Keratinocyte (primary cell): ENCODE measurements around the gene THAP2. TPM values are rescaled to one million over a fixed set of nuclear protein-coding genes. Genes with fewer than 3 reads are reported as not detected.

Source experiments
- DNase-seq: peaks from one replicate; pipeline ENCODE4 v3.0.0-alpha.2; 2011; ENCODE audit warnings: low read depth, missing footprints, low spot score
- FAIRE-seq: peaks from 2 replicates; lab custom pipeline; 2011; peaks lifted over from hg19 to GRCh38; lab: Jason Lieb, UNC
- H2AFZ ChIP-seq: 2 replicates; pipeline ENCODE4 v1.6.0; 2012; ENCODE audit warnings: low read length, control low read depth, inconsistent platforms; ENCODE audit not compliant: control insufficient read depth
- H3K27ac ChIP-seq: 2 replicates; pipeline ENCODE4 v1.5.1; 2011; ENCODE audit warnings: low read length; ENCODE audit not compliant: control insufficient read depth, insufficient read depth
- H3K27me3 ChIP-seq: 3 replicates; pipeline ENCODE4 v1.6.0; 2011; ENCODE audit warnings: low read length; ENCODE audit not compliant: control insufficient read depth, insufficient read depth; ENCODE audit errors: extremely low read depth
- H3K36me3 ChIP-seq, 2 experiments: 2 replicates in 1 of 2; 3 replicates in 1 of 2; pipeline ENCODE4 v1.5.1; 2011; ENCODE audit warnings: low read length in 2 of 2, mild to moderate bottlenecking in 1 of 2; ENCODE audit not compliant: control insufficient read depth in 2 of 2, insufficient read depth in 2 of 2; ENCODE audit errors: extremely low read depth in 1 of 2
- H3K4me1 ChIP-seq: 3 replicates; pipeline ENCODE4 v1.5.1; 2011; ENCODE audit warnings: low read length; ENCODE audit not compliant: control insufficient read depth, insufficient read depth; ENCODE audit errors: extremely low read depth
- H3K4me2 ChIP-seq: 3 replicates; pipeline ENCODE4 v1.6.0; 2011; ENCODE audit warnings: low read depth, low read length; ENCODE audit not compliant: control insufficient read depth, insufficient read depth; ENCODE audit errors: extremely low read depth
- H3K4me3 ChIP-seq, 3 experiments: fragments of 200-600 bp in 1 of 3; sonication (generic) in 1 of 3; 2 replicates in 2 of 3; 3 replicates in 1 of 3; pipeline ENCODE4 v1.5.1; 2011 to 2016; ENCODE audit warnings: low read length in 3 of 3, mild to moderate bottlenecking in 3 of 3, control low read depth in 2 of 3, inconsistent platforms in 1 of 3, low read depth in 1 of 3, mixed read lengths in 1 of 3, mixed run types in 1 of 3, moderate library complexity in 1 of 3; ENCODE audit not compliant: control insufficient read depth in 2 of 3, insufficient read depth in 2 of 3; ENCODE audit errors: extremely low read depth in 1 of 3
- H3K79me2 ChIP-seq: 2 replicates; pipeline ENCODE4 v1.6.0; 2012; ENCODE audit warnings: low read length; ENCODE audit not compliant: control insufficient read depth, insufficient read depth
- H3K9ac ChIP-seq: 3 replicates; pipeline ENCODE4 v1.6.0; 2011; ENCODE audit warnings: low read length; ENCODE audit not compliant: control insufficient read depth, insufficient read depth; ENCODE audit errors: extremely low read depth
- H3K9me1 ChIP-seq: 3 replicates; pipeline ENCODE4 v1.6.0; 2011; ENCODE audit warnings: low read length; ENCODE audit not compliant: control insufficient read depth, insufficient read depth; ENCODE audit errors: extremely low read depth
- H3K9me3 ChIP-seq: 2 replicates; pipeline ENCODE4 v1.5.1; 2012; ENCODE audit warnings: low read depth, low read length; ENCODE audit not compliant: control insufficient read depth
- H4K20me1 ChIP-seq: 3 replicates; pipeline ENCODE4 v1.6.0; 2011; ENCODE audit warnings: low read length; ENCODE audit not compliant: control insufficient read depth, insufficient read depth; ENCODE audit errors: extremely low read depth
- CTCF ChIP-seq, 3 experiments: IDR thresholded peaks in 1 of 3; conservative IDR thresholded peaks in 1 of 3; optimal IDR thresholded peaks in 1 of 3; 2 replicates in 2 of 3; 3 replicates in 1 of 3; pipeline versions ENCODE3 to v1.5.1; 2011; ENCODE audit warnings: low read length in 3 of 3, mild to moderate bottlenecking in 3 of 3, moderate library complexity in 2 of 3, control low read depth in 1 of 3, inconsistent platforms in 1 of 3; ENCODE audit not compliant: insufficient read depth in 2 of 3; ENCODE audit errors: extremely low read depth in 1 of 3
- EZH2 ChIP-seq: IDR thresholded peaks from one replicate; pipeline ENCODE4 v1.6.1; 2012; ENCODE audit warnings: inconsistent platforms, mild to moderate bottlenecking, low read length, moderate library complexity
- dilution Hi-C: fragments of 300-500 bp; cut with MboI; formaldehyde crosslinking; loops from one replicate; pipeline ENCODE4 v1.7.0; 2020; ENCODE audit warnings: low sequenced_read_pairs; ENCODE audit not compliant: extremely low pct_ligation_motif_present
- polyA plus RNA-seq, 5 experiments: library from polyadenylated mRNA; depleted of rRNA in 3 of 5; stranded (reverse) in 3 of 5; stranded (forward) in 1 of 5; unstranded in 1 of 5; fragments of >200 nt; gene quantifications; 1 replicate in 1 of 5; 2 replicates in 3 of 5; 3 replicates in 1 of 5; pipeline versions ENCODE4 v1.2.1 to v1.2.3, GENCODE V29; 2011 to 2012; ENCODE audit warnings: missing spikeins in 2 of 5, low read depth in 1 of 5, low replicate concordance in 1 of 5

Gene THAP2
- polyA plus RNA-seq, 1 donor (not counting 4 experiments of a cell fraction or from before 2014, with no cell fraction given), result 4.4 TPM

GRCh38 chr12:71702590-71702989, 38.5 kb downstream of the THAP2 start:
- H3K27ac ChIP-seq, result peak overlapping the region; percentile 54
- TF ChIP-seq CTCF (optimal IDR thresholded peaks at IDR 0.05 in 1 of 3, IDR thresholded peaks at IDR 0.05 in 1 of 3, conservative IDR thresholded peaks at IDR 0.05 in 1 of 3; ENCODE audit: extremely low read depth in 1 of 3, insufficient read depth in 2 of 3, low read length in 3 of 3) (no peak), EZH2 (no peak)
- H3K79me2 ChIP-seq, result no peaks in the 10 kb centered on the region
- no peak for FAIRE-seq
- no peaks in the 10 kb centered on the region for H3K9me1 ChIP-seq
- no peak overlapping the region for H2AFZ ChIP-seq
- H3K36me3 ChIP-seq, result peaks cover 0 to 2% of the 10 kb centered on the region in 2 experiments
- H3K4me1 ChIP-seq, result peaks cover 11% of the 10 kb centered on the region
- H3K9me3 ChIP-seq, result no peaks in the 10 kb centered on the region
- H3K4me3 ChIP-seq, result no peak overlapping the region
- no peak overlapping the region for H3K9ac ChIP-seq
- H4K20me1 ChIP-seq, result no peaks in the 10 kb centered on the region
- no peak for DNase-seq
- no peak overlapping the region for H3K4me2 ChIP-seq
- dilution Hi-C loops, result no loop called here
- no peaks in the 10 kb centered on the region for H3K27me3 ChIP-seq

GRCh38 chr12:71703206-71703605, 39.1 kb downstream of the THAP2 start:
- DNase-seq, result no peak
- H3K9me3 ChIP-seq, result no peaks in the 10 kb centered on the region
- H3K4me1 ChIP-seq, result peaks cover 15% of the 10 kb centered on the region
- H3K9me1 ChIP-seq, result no peaks in the 10 kb centered on the region
- H3K27ac ChIP-seq, result no peak overlapping the region
- no peak overlapping the region for H3K4me3 ChIP-seq
- TF ChIP-seq CTCF (optimal IDR thresholded peaks at IDR 0.05 in 1 of 3, IDR thresholded peaks at IDR 0.05 in 1 of 3, conservative IDR thresholded peaks at IDR 0.05 in 1 of 3; ENCODE audit: extremely low read depth in 1 of 3, insufficient read depth in 2 of 3, low read length in 3 of 3), result no peak
- no peak for TF ChIP-seq EZH2
- no peaks in the 10 kb centered on the region for H4K20me1 ChIP-seq
- H3K27me3 ChIP-seq, result no peaks in the 10 kb centered on the region
- H3K4me2 ChIP-seq, result no peak overlapping the region
- dilution Hi-C loops, result no loop called here
- no peak overlapping the region for H2AFZ ChIP-seq
- peaks cover 0 to 2% of the 10 kb centered on the region in 2 experiments for H3K36me3 ChIP-seq
- H3K9ac ChIP-seq, result no peak overlapping the region
- no peaks in the 10 kb centered on the region for H3K79me2 ChIP-seq
- FAIRE-seq, result no peak
